Endothelial cell of umbilical vein (primary cell): ENCODE data around the gene FYB1. TPM values are rescaled to one million over a fixed set of nuclear protein-coding genes. Genes with fewer than 3 reads are reported as not detected.

ENCODE experiments used
- BruUV-seq: library from RNA; stranded (reverse); fragments of 400-500 nt; replicated peaks from 2 replicates; lab custom pipeline; 2021; lab: Mats Ljungman, UMichigan
- CTCF ChIA-PET: fragments of 300-600, 350-600 bp; sonication (Branson Sonifier 250); formaldehyde crosslinking; loops from one replicate; lab custom pipeline; 2021; ENCODE audit warnings: antibody characterized with exemption, inconsistent platforms; lab: Charles Lee
- POLR2A ChIA-PET: fragments of 300-600, 350-600 bp; sonication (Branson Sonifier 250); formaldehyde crosslinking; loops from one replicate; lab custom pipeline; 2021; ENCODE audit warnings: antibody characterized with exemption, inconsistent platforms; lab: Charles Lee
- DNase-seq: peaks from one replicate; pipeline ENCODE4 v3.0.0-alpha.2; 2011; ENCODE audit warnings: low read depth, low spot score
- FAIRE-seq: peaks from 2 replicates; lab custom pipeline; 2011; peaks lifted over from hg19 to GRCh38; lab: Jason Lieb, UNC
- H2AFZ ChIP-seq: 2 replicates; pipeline ENCODE4 v1.6.0; 2012; ENCODE audit warnings: low read depth, low read length, control low read depth, inconsistent platforms
- H3K27ac ChIP-seq: 2 replicates; pipeline ENCODE4 v1.5.1; 2011; ENCODE audit warnings: low read depth, mild to moderate bottlenecking, control low read depth, low read length, moderate library complexity; ENCODE audit not compliant: insufficient read depth
- H3K27me3 ChIP-seq, 2 experiments: 2 replicates each; pipeline versions ENCODE4 v1.6.0 to v1.6.1; 2011; ENCODE audit warnings: low read length in 2 of 2, mixed read lengths in 1 of 2; ENCODE audit not compliant: control insufficient read depth in 2 of 2, insufficient read depth in 2 of 2
- H3K36me3 ChIP-seq, 2 experiments: 2 replicates in 1 of 2; 3 replicates in 1 of 2; pipeline ENCODE4 v1.5.1; 2011; ENCODE audit warnings: low read length in 2 of 2, mild to moderate bottlenecking in 1 of 2, moderate library complexity in 1 of 2; ENCODE audit not compliant: control insufficient read depth in 2 of 2, insufficient read depth in 2 of 2; ENCODE audit errors: extremely low read depth in 1 of 2
- H3K4me1 ChIP-seq: 3 replicates; pipeline ENCODE4 v1.5.1; 2011; ENCODE audit warnings: mild to moderate bottlenecking, low read length; ENCODE audit not compliant: control insufficient read depth, insufficient read depth; ENCODE audit errors: extremely low read depth
- H3K4me2 ChIP-seq: 2 replicates; pipeline ENCODE4 v1.6.1; 2011; ENCODE audit warnings: low read length, control low read depth, mixed read lengths; ENCODE audit not compliant: insufficient read depth
- H3K4me3 ChIP-seq, 3 experiments: fragments of 200-600 bp in 1 of 3; sonication (generic), shearing (Covaris generic) in 1 of 3; replicated peaks in 1 of 3; 2 replicates each; pipeline ENCODE4 v1.5.1; 2011 to 2016; ENCODE audit warnings: control low read depth in 3 of 3, low read length in 3 of 3, mild to moderate bottlenecking in 2 of 3, inconsistent platforms in 1 of 3, low read depth in 1 of 3, moderate library complexity in 1 of 3; ENCODE audit not compliant: insufficient read depth in 1 of 3
- H3K79me2 ChIP-seq: 2 replicates; pipeline ENCODE4 v1.6.0; 2012; ENCODE audit warnings: low read length, inconsistent platforms; ENCODE audit not compliant: control insufficient read depth, insufficient read depth
- H3K9ac ChIP-seq: replicated peaks from 2 replicates; pipeline ENCODE3; 2011; ENCODE audit warnings: low read length, control low read depth; ENCODE audit not compliant: insufficient read depth; ENCODE audit errors: extremely low read depth
- H3K9me1 ChIP-seq: replicated peaks from 3 replicates; pipeline ENCODE4 v1.6.0; 2011; ENCODE audit warnings: mild to moderate bottlenecking, low read length; ENCODE audit not compliant: control insufficient read depth, insufficient read depth; ENCODE audit errors: extremely low read depth
- H3K9me3 ChIP-seq: replicated peaks from 2 replicates; pipeline ENCODE4 v1.5.1; 2012; ENCODE audit warnings: low read length, inconsistent platforms; ENCODE audit not compliant: control insufficient read depth, insufficient read depth
- H4K20me1 ChIP-seq: replicated peaks from 2 replicates; pipeline ENCODE3; 2011; ENCODE audit warnings: mild to moderate bottlenecking, low read length; ENCODE audit not compliant: control insufficient read depth, insufficient read depth; ENCODE audit errors: extremely low read depth
- EZH2 ChIP-seq: IDR thresholded peaks from 2 replicates; pipeline ENCODE4 v1.6.1; 2012; ENCODE audit warnings: borderline replicate concordance, low read depth, mild to moderate bottlenecking, moderate library complexity, low read length, inconsistent platforms; ENCODE audit not compliant: severe bottlenecking
- FOS ChIP-seq: IDR thresholded peaks from 2 replicates; pipeline ENCODE4 v1.6.1; 2011; ENCODE audit warnings: mild to moderate bottlenecking, low read length, moderate library complexity, borderline replicate concordance; ENCODE audit not compliant: insufficient read depth
- GATA2 ChIP-seq: IDR thresholded peaks from 2 replicates; pipeline ENCODE4 v1.7.0; 2011; ENCODE audit warnings: low read depth, mild to moderate bottlenecking, moderate library complexity, mixed read lengths, low read length; ENCODE audit not compliant: insufficient read length, insufficient read depth
- JUN ChIP-seq: IDR thresholded peaks from 2 replicates; pipeline ENCODE4 v1.6.1; 2011; ENCODE audit warnings: borderline replicate concordance, low read depth; ENCODE audit not compliant: insufficient read length, insufficient read depth
- MYC ChIP-seq: IDR thresholded peaks from one replicate; pipeline ENCODE4 v1.6.1; 2011; ENCODE audit warnings: mild to moderate bottlenecking, low read depth, low read length
- POLR2A ChIP-seq: IDR thresholded peaks from 2 replicates; pipeline ENCODE4 v1.6.1; 2012; ENCODE audit warnings: low read depth, mild to moderate bottlenecking, control low read depth, low read length
- POLR2AphosphoS5 ChIP-seq: IDR thresholded peaks from 2 replicates; pipeline ENCODE4 v1.6.1; 2012; ENCODE audit warnings: low read depth, mild to moderate bottlenecking, control low read depth, low read length, moderate library complexity; ENCODE audit not compliant: insufficient read depth
- dilution Hi-C: fragments of 300-500 bp; cut with MboI; formaldehyde crosslinking; loops from one replicate; pipeline ENCODE4 v1.15.0; 2019; ENCODE audit warnings: low sequenced_read_pairs; ENCODE audit not compliant: extremely low pct_ligation_motif_present
- intact Hi-C: fragments of 100-400 bp; cut with micrococcal nuclease; formaldehyde crosslinking; loops from one replicate; pipeline ENCODE4 v1.10.0; 2022
- polyA plus RNA-seq, 4 experiments: library from polyadenylated mRNA; depleted of rRNA in 3 of 4; stranded (reverse) in 3 of 4; unstranded in 1 of 4; fragments of >200 nt; gene quantifications; 2 replicates each; pipeline versions ENCODE4 v1.2.1 to v1.2.3, GENCODE V29; 2011 to 2012; ENCODE audit warnings: missing spikeins in 1 of 4
- total RNA-seq: library from RNA; stranded (reverse); gene quantifications from 2 replicates; pipeline ENCODE4 v1.2.3, GENCODE V29; 2021
- TF ChIP-seq, protein P1 (sequence below), 2 donors: IDR thresholded peaks; 1 replicate in 1 of 2; 2 replicates in 1 of 2; pipeline ENCODE4 v1.5.1; 2011; ENCODE audit warnings: low read length in 2 of 2, mild to moderate bottlenecking in 2 of 2, moderate library complexity in 2 of 2, control low read depth in 1 of 2, inconsistent platforms in 1 of 2, low read depth in 1 of 2; ENCODE audit not compliant: insufficient read depth in 1 of 2; ENCODE audit errors: extremely low read depth in 1 of 2
- TF ChIP-seq, protein P2 (sequence below): IDR thresholded peaks from 2 replicates; pipeline ENCODE4 v1.6.1; 2011; ENCODE audit not compliant: insufficient read depth, insufficient read length

Gene FYB1
- total and polyA plus RNA-seq, 2 donors (not counting 3 experiments of a cell fraction or from before 2014, with no cell fraction given) = 0.44 TPM; not detected in 1

GRCh38 chr5:39176759-39177630 is 42.4 kb downstream of the FYB1 start:
- H3K9me1 ChIP-seq = no peaks in the 10 kb centered on the region
- H3K9ac ChIP-seq = no peak overlapping the region
- no peak for TF ChIP-seq JUN
- no peak for TF ChIP-seq MYC
- dilution Hi-C loops = no loop called here
- no peak overlapping the region for H3K27ac ChIP-seq
- no peak for FAIRE-seq
- no peak overlapping the region for H3K4me2 ChIP-seq
- no peaks in the 10 kb centered on the region for H4K20me1 ChIP-seq
- no peaks in the 10 kb centered on the region for H3K9me3 ChIP-seq
- BruUV-seq = no TSS peak
- no peaks in the 10 kb centered on the region for H3K4me1 ChIP-seq
- no peak overlapping the region for H2AFZ ChIP-seq
- H3K79me2 ChIP-seq = no peaks in the 10 kb centered on the region
- no peaks in the 10 kb centered on the region for H3K36me3 ChIP-seq
- no peak overlapping the region for H3K4me3 ChIP-seq
- no peaks in the 10 kb centered on the region for H3K27me3 ChIP-seq
- CTCF ChIA-PET = interaction anchor here (1.2 kb wide), 2 partner anchors 12 to 104 kb away, joined by 3 read pairs; no protein-coding TSS in a partner anchor
- no peak for DNase-seq
- intact Hi-C loops = no loop called here
- POLR2A ChIA-PET = no interaction called here

DNA sequence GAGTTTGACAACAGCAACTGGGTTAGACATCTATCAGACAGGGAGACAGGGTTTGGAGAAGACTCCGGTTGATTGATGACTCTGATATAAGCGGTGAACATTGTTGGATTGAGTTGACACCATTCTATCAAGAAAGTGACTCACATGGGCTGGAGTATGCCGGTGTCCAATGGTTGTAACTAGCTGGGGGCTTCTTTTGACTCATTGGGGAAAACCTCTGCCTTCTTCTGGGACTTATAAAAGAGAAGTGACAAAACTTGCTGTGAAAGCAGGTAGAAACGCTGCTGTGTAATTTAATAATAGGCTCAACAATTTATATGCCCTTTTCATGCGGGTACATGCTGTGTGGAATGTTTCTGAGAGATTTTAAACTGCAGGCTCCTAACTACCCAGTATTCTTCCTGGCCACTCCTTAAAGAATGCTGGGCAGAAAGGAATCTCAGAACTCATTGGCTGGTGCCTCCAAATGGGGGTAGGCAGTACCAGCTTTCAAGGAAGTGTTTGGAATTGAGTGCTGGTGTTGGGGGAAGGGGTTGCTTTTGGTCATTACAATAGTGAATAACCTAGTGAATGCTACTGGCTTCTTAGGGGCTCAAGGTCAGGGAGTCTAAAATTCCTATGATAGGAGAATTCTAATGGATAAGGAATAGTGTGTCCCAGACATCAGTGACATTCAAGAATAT is 43.9 kb downstream of the FYB1 start:
- no peak for TF ChIP-seq MYC
- TF ChIP-seq EZH2 = no peak
- TF ChIP-seq JUN = no peak
- no peak for TF ChIP-seq FOS
- TF ChIP-seq POLR2A = no peak
- TF ChIP-seq, protein P1, sequence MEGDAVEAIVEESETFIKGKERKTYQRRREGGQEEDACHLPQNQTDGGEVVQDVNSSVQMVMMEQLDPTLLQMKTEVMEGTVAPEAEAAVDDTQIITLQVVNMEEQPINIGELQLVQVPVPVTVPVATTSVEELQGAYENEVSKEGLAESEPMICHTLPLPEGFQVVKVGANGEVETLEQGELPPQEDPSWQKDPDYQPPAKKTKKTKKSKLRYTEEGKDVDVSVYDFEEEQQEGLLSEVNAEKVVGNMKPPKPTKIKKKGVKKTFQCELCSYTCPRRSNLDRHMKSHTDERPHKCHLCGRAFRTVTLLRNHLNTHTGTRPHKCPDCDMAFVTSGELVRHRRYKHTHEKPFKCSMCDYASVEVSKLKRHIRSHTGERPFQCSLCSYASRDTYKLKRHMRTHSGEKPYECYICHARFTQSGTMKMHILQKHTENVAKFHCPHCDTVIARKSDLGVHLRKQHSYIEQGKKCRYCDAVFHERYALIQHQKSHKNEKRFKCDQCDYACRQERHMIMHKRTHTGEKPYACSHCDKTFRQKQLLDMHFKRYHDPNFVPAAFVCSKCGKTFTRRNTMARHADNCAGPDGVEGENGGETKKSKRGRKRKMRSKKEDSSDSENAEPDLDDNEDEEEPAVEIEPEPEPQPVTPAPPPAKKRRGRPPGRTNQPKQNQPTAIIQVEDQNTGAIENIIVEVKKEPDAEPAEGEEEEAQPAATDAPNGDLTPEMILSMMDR (IDR thresholded peaks at IDR 0.05; ENCODE audit: extremely low read depth in 1 of 2, insufficient read depth in 1 of 2, low read depth in 1 of 2, low read length in 2 of 2) = no peak
- TF ChIP-seq, protein P2, sequence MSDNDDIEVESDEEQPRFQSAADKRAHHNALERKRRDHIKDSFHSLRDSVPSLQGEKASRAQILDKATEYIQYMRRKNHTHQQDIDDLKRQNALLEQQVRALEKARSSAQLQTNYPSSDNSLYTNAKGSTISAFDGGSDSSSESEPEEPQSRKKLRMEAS = no peak
- TF ChIP-seq GATA2 = no peak
- no peak for TF ChIP-seq POLR2AphosphoS5
- intact Hi-C loops = no loop called here
- Histone ChIP-seq H3K27me3 (no peaks in the 10 kb centered on the region), H3K4me3 (no peak overlapping the region), H3K9ac (no peak overlapping the region), H3K4me2 (no peak overlapping the region), H3K4me1 (no peaks in the 10 kb centered on the region), H4K20me1 (no peaks in the 10 kb centered on the region), H3K9me3 (no peaks in the 10 kb centered on the region), H3K9me1 (no peaks in the 10 kb centered on the region), H2AFZ (no peak overlapping the region), H3K79me2 (no peaks in the 10 kb centered on the region), H3K36me3 (no peaks in the 10 kb centered on the region), H3K27ac (no peak overlapping the region)
- ChIA-PET CTCF (interaction anchor here (1.2 kb wide), 1 partner anchor 10 kb away, joined by 3 read pairs; no protein-coding TSS in a partner anchor), POLR2A (no interaction called here)
- BruUV-seq = no TSS peak
- dilution Hi-C loops = no loop called here
- FAIRE-seq (no peak), DNase-seq (no peak)
